WTC11 (cell line): ENCODE data around the gene SCNM1. TPM values are rescaled to one million over a fixed set of nuclear protein-coding genes. Genes with fewer than 3 reads are reported as not detected.
"Not testable (repeated sequence)": the region's sequence is repeated elsewhere in the genome, so short reads cannot be mapped to it uniquely, and the experiment has no call there.

ENCODE experiments used
- ATAC-seq: fragments of 200-7000 bp; cut with Tn5 transposase; 2 replicates; pipeline ENCODE4 v1.10.0; 2021; ENCODE audit warnings: mild to moderate bottlenecking, moderate library complexity
- CTCF ChIA-PET: fragments of 300-600 bp; sonication (Branson Sonifier 250); formaldehyde crosslinking; loops from one replicate; lab custom pipeline; 2021; ENCODE audit warnings: antibody characterized with exemption; lab: Charles Lee
- POLR2A ChIA-PET: fragments of 350-600 bp; sonication (Branson Sonifier 250); formaldehyde crosslinking; loops from one replicate; lab custom pipeline; 2021; ENCODE audit warnings: antibody characterized with exemption; lab: Charles Lee
- DNase-seq: peaks from one replicate; pipeline ENCODE4 v3.0.0; 2021; ENCODE audit warnings: low spot score
- H3K27ac Mint-ChIP-seq: 2 replicates; pipeline ENCODE4 v1.8.0; 2021; ENCODE audit warnings: mixed read lengths
- H3K27me3 Mint-ChIP-seq: 2 replicates; pipeline ENCODE4 v1.8.0; 2021; ENCODE audit warnings: low read depth, mild to moderate bottlenecking, moderate library complexity, mixed read lengths
- H3K36me3 Mint-ChIP-seq: 2 replicates; pipeline ENCODE4 v1.8.0; 2021; ENCODE audit warnings: mixed read lengths
- H3K4me1 Mint-ChIP-seq: 2 replicates; pipeline ENCODE4 v1.8.0; 2022; ENCODE audit warnings: mixed read lengths
- H3K4me3 Mint-ChIP-seq: 2 replicates; pipeline ENCODE4 v1.8.0; 2021; ENCODE audit warnings: mild to moderate bottlenecking, moderate library complexity, mixed read lengths
- H3K9me3 Mint-ChIP-seq: 2 replicates; pipeline ENCODE4 v1.8.0; 2021; ENCODE audit warnings: mixed read lengths
- ATF1 ChIP-seq: sonication (generic); formaldehyde crosslinking; IDR thresholded peaks from 2 replicates; pipeline ENCODE4 v1.8.1; 2023; ENCODE audit warnings: mild to moderate bottlenecking, moderate library complexity, missing genetic modification reagents
- CDX4 ChIP-seq: fragments of 250-450 bp; sonication (Bioruptor Pico); IDR thresholded peaks from 2 replicates; pipeline ENCODE4 v1.9.0; 2021; ENCODE audit warnings: moderate library complexity, mild to moderate bottlenecking, inconsistent platforms, borderline replicate concordance
- CTCF ChIP-seq: fragments of 200-600 bp; IDR thresholded peaks from 2 replicates; pipeline ENCODE4 v1.8.0; 2022; ENCODE audit warnings: antibody characterized with exemption
- GABPB1 ChIP-seq: sonication (generic); formaldehyde crosslinking; IDR thresholded peaks from 2 replicates; pipeline ENCODE4 v1.8.1; 2023; ENCODE audit warnings: mild to moderate bottlenecking, missing genetic modification reagents
- JAZF1 ChIP-seq: fragments of 250-450 bp; sonication (Bioruptor Pico); IDR thresholded peaks from 2 replicates; pipeline ENCODE4 v1.9.0; 2021; ENCODE audit warnings: moderate library complexity, mild to moderate bottlenecking, inconsistent platforms
- JUN ChIP-seq: sonication (generic); formaldehyde crosslinking; IDR thresholded peaks from 2 replicates; pipeline ENCODE4 v1.8.0; 2023; ENCODE audit warnings: mild to moderate bottlenecking, missing genetic modification reagents
- NFE2L1 ChIP-seq: sonication (generic); formaldehyde crosslinking; IDR thresholded peaks from 2 replicates; pipeline ENCODE4 v1.8.1; 2023; ENCODE audit warnings: missing genetic modification reagents
- NFYB ChIP-seq: sonication (generic); formaldehyde crosslinking; conservative IDR thresholded peaks from 2 replicates; pipeline ENCODE4 v1.8.0; 2022; ENCODE audit warnings: low read depth, missing genetic modification reagents
- PREB ChIP-seq: sonication (generic); formaldehyde crosslinking; IDR thresholded peaks from 2 replicates; pipeline ENCODE4 v1.8.1; 2022; ENCODE audit warnings: mild to moderate bottlenecking, missing genetic modification reagents, moderate library complexity, borderline replicate concordance
- PRRX2 ChIP-seq: fragments of 250-450 bp; sonication (Bioruptor Pico); IDR thresholded peaks from 2 replicates; pipeline ENCODE4 v1.8.0; 2021; ENCODE audit warnings: mild to moderate bottlenecking
- RELA ChIP-seq: sonication (generic); formaldehyde crosslinking; IDR thresholded peaks from 2 replicates; pipeline ENCODE4 v1.8.1; 2022; ENCODE audit warnings: missing genetic modification reagents, mild to moderate bottlenecking, borderline replicate concordance
- SOX15 ChIP-seq: fragments of 250-450 bp; sonication (Bioruptor Pico); IDR thresholded peaks from 2 replicates; pipeline ENCODE4 v1.9.0; 2021; ENCODE audit warnings: mild to moderate bottlenecking
- TCF7 ChIP-seq: sonication (generic); formaldehyde crosslinking; IDR thresholded peaks from 2 replicates; pipeline ENCODE4 v1.8.0; 2022; ENCODE audit warnings: mild to moderate bottlenecking, low read depth, missing genetic modification reagents, moderate library complexity
- ZNF121 ChIP-seq: sonication (generic); formaldehyde crosslinking; IDR thresholded peaks from 2 replicates; pipeline ENCODE4 v1.8.0; 2023; ENCODE audit warnings: missing genetic modification reagents
- ZNF138 ChIP-seq: sonication (generic); formaldehyde crosslinking; conservative IDR thresholded peaks from 2 replicates; pipeline ENCODE4 v1.8.1; 2022; ENCODE audit warnings: mild to moderate bottlenecking, moderate library complexity, missing genetic modification reagents
- ZNF219 ChIP-seq: sonication (generic); formaldehyde crosslinking; IDR thresholded peaks from 2 replicates; pipeline ENCODE4 v1.8.0; 2023; ENCODE audit warnings: missing genetic modification reagents, mild to moderate bottlenecking, borderline replicate concordance
- ZNF232 ChIP-seq: sonication (generic); formaldehyde crosslinking; IDR thresholded peaks from 2 replicates; pipeline ENCODE4 v1.8.0; 2022; ENCODE audit warnings: mild to moderate bottlenecking, missing genetic modification reagents
- ZNF416 ChIP-seq: fragments of 250-450 bp; sonication (Bioruptor Pico); IDR thresholded peaks from 2 replicates; pipeline ENCODE4 v1.9.0; 2021; ENCODE audit warnings: mild to moderate bottlenecking, inconsistent platforms
- ZNF423 ChIP-seq: fragments of 250-450 bp; sonication (Bioruptor Pico); IDR thresholded peaks from 2 replicates; pipeline ENCODE4 v2.1.2; 2022; ENCODE audit warnings: mild to moderate bottlenecking, moderate library complexity
- ZNF512 ChIP-seq: sonication (generic); formaldehyde crosslinking; IDR thresholded peaks from 2 replicates; pipeline ENCODE4 v1.8.1; 2022; ENCODE audit warnings: missing genetic modification reagents, borderline replicate concordance
- total RNA-seq: library from RNA; stranded (reverse); gene quantifications from 3 replicates; pipeline ENCODE4 v1.2.3, GENCODE V29; 2021
- TF ChIP-seq, protein P1 (sequence below): sonication (generic); formaldehyde crosslinking; IDR thresholded peaks from 2 replicates; pipeline ENCODE4 v1.8.1; 2023; ENCODE audit warnings: mild to moderate bottlenecking, missing genetic modification reagents, moderate library complexity
- TF ChIP-seq, protein P2 (sequence below): sonication (generic); formaldehyde crosslinking; IDR thresholded peaks from 2 replicates; pipeline ENCODE4 v1.8.0; 2023; ENCODE audit warnings: missing genetic modification reagents, mild to moderate bottlenecking, borderline replicate concordance

The SCNM1 gene
- total RNA-seq, 1 experiment from 2014 or later, result 45.3 TPM

DNA sequence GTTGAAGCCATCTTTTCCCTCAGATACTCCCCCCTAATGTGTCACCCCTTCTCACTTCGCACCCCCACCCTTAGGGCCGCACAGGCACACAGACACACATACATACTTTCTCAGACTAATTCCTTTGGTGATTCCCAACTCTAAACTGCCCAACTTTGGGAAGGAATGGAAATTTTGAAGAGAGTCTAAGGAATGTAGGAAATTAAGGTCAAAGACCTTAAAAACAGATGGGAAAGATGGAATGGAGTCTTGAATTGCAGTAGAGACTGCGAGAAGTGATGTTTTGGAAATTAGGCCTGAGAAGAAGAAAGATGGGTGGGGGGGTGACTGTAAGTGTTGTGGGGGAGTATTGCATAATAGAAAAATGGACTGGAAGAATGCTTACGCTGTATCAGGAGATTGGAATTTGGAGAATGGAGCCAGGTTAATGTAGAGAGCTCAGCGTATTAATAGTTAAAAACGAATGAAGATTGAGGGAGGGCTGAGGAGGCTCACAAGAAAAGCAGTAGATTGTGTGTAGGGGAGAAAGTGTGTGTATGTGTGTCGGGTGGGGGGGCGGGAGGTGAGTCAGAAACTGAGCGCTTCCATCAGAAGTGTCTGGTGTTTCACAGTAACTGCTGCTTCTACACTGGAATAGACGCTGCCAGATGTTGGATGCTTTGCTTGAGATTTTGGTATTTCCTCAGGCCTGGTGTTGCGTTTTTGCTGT, 34.1 kb downstream of the SCNM1 start:
- ChIA-PET POLR2A (interaction anchor here (0.6 to 1.0 kb wide), 3 partner anchors 10 to 82 kb away, joined by 3 read pairs; partner anchors contain the start of genes VPS72 and ZNF687), CTCF (interaction anchor here (0.9 kb wide), 1 partner anchor 71 kb away, joined by 3 read pairs; no protein-coding TSS in a partner anchor)
- Mint-ChIP-seq H3K4me1 (peaks cover 25% of the 10 kb centered on the region), H3K9me3 (no peaks in the 10 kb centered on the region), H3K36me3 (peaks cover 21% of the 10 kb centered on the region), H3K27me3 (no peaks in the 10 kb centered on the region), H3K27ac (peak overlapping the region; percentile 99), H3K4me3 (peak overlapping the region; percentile 99)
- TF ChIP-seq JAZF1, result no peak
- TF ChIP-seq ZNF512, result no peak
- no peak for TF ChIP-seq JUN
- no peak for TF ChIP-seq ZNF138 (CRISPR knock-in tag)
- TF ChIP-seq SOX15, result no peak
- no peak for TF ChIP-seq PREB
- TF ChIP-seq PRRX2 (CRISPR knock-in tag), result no peak
- no peak for TF ChIP-seq CDX4
- no peak for TF ChIP-seq ZNF423 (CRISPR knock-in tag)
- no peak for TF ChIP-seq ATF1 (CRISPR knock-in tag)
- no peak for ATAC-seq
- no peak for DNase-seq

DNA sequence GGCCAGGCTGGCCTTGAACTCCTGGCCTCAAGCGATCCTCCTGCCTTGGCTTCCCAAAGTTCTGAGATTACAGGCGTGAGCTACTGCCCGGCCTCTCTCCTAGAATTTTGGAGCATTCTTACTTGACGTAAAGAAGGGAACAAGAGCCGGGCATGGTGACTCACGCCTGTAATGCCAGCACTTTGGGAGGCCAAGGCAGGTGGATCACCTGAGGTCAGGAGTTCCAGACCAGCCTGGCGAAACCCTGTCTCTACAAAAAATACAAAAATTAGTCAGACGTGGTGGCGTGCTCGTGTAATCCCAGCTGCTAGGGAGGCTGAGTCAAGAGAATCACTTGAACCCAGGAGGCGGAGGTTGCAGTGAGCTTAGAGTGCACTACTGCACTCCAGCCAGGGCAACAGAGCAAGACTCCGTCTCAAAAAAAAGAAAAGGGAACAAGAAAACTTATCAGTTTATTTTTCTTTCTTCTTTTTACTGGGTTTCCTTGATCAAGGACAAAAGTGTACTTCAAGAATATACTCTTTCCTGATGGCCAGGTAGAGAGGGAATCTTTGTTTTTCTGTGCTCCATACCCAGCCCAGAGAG, 39.5 kb downstream of the SCNM1 start:
- POLR2A ChIA-PET, result interaction anchor here (0.5 kb wide), 1 partner anchor 612 kb away, joined by 4 read pairs; no protein-coding TSS in a partner anchor
- CTCF ChIA-PET, DNase-seq, H3K9me3 Mint-ChIP-seq, H3K27me3 Mint-ChIP-seq, H3K4me1 Mint-ChIP-seq, ATAC-seq, H3K4me3 Mint-ChIP-seq, H3K27ac Mint-ChIP-seq: not testable (repeated sequence)
- TF ChIP-seq ZNF121 (CRISPR knock-in tag), result peak; percentile 59; the same call in 1 of the 2 replicates
- peaks cover 41% of the 10 kb centered on the region for H3K36me3 Mint-ChIP-seq

GRCh38 chr1:151210830-151211229, 44.9 kb downstream of the SCNM1 start:
- Mint-ChIP-seq H3K4me3 (no peak overlapping the region), H3K27ac (no peak overlapping the region), H3K9me3 (no peaks in the 10 kb centered on the region), H3K27me3 (no peaks in the 10 kb centered on the region), H3K36me3 (peaks cover 24% of the 10 kb centered on the region), H3K4me1 (no peaks in the 10 kb centered on the region)
- no peak for DNase-seq
- CTCF ChIA-PET, result interaction anchor here (1.3 kb wide), 1 partner anchor 21 kb away, joined by 3 read pairs; the partner anchor contains the start of gene VPS72
- POLR2A ChIA-PET, result no interaction called here
- no peak for ATAC-seq
- TF ChIP-seq, protein P1, sequence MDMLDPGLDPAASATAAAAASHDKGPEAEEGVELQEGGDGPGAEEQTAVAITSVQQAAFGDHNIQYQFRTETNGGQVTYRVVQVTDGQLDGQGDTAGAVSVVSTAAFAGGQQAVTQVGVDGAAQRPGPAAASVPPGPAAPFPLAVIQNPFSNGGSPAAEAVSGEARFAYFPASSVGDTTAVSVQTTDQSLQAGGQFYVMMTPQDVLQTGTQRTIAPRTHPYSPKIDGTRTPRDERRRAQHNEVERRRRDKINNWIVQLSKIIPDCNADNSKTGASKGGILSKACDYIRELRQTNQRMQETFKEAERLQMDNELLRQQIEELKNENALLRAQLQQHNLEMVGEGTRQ (CRISPR knock-in tag), result no peak
- TF ChIP-seq RELA (no peak), ZNF232 (CRISPR knock-in tag) (no peak), NFYB (CRISPR knock-in tag) (no peak), GABPB1 (CRISPR knock-in tag) (no peak), ZNF219 (CRISPR knock-in tag) (no peak), ZNF416 (CRISPR knock-in tag) (no peak), TCF7 (CRISPR knock-in tag) (no peak), CTCF (no peak), NFE2L1 (CRISPR knock-in tag) (no peak)
- TF ChIP-seq, protein P2, sequence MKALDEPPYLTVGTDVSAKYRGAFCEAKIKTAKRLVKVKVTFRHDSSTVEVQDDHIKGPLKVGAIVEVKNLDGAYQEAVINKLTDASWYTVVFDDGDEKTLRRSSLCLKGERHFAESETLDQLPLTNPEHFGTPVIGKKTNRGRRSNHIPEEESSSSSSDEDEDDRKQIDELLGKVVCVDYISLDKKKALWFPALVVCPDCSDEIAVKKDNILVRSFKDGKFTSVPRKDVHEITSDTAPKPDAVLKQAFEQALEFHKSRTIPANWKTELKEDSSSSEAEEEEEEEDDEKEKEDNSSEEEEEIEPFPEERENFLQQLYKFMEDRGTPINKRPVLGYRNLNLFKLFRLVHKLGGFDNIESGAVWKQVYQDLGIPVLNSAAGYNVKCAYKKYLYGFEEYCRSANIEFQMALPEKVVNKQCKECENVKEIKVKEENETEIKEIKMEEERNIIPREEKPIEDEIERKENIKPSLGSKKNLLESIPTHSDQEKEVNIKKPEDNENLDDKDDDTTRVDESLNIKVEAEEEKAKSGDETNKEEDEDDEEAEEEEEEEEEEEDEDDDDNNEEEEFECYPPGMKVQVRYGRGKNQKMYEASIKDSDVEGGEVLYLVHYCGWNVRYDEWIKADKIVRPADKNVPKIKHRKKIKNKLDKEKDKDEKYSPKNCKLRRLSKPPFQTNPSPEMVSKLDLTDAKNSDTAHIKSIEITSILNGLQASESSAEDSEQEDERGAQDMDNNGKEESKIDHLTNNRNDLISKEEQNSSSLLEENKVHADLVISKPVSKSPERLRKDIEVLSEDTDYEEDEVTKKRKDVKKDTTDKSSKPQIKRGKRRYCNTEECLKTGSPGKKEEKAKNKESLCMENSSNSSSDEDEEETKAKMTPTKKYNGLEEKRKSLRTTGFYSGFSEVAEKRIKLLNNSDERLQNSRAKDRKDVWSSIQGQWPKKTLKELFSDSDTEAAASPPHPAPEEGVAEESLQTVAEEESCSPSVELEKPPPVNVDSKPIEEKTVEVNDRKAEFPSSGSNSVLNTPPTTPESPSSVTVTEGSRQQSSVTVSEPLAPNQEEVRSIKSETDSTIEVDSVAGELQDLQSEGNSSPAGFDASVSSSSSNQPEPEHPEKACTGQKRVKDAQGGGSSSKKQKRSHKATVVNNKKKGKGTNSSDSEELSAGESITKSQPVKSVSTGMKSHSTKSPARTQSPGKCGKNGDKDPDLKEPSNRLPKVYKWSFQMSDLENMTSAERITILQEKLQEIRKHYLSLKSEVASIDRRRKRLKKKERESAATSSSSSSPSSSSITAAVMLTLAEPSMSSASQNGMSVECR, result no peak
